Fibroblast of mammary gland (primary cell): ENCODE results near the gene ALG6.

ENCODE experiments used
- DNase-seq: peaks from one replicate; pipeline ENCODE4 v3.0.0-alpha.2; 2010; ENCODE audit warnings: low read depth
- H3K4me3 ChIP-seq: 2 replicates; pipeline ENCODE4 v1.5.1; 2011; ENCODE audit warnings: low read depth, mild to moderate bottlenecking, low read length, moderate library complexity; ENCODE audit not compliant: control insufficient read depth
- CTCF ChIP-seq: conservative IDR thresholded peaks from 2 replicates; pipeline ENCODE4 v1.5.1; 2011; ENCODE audit warnings: low read depth, low read length, inconsistent platforms; ENCODE audit not compliant: control insufficient read depth, insufficient read depth

Gene ALG6

GRCh38 chr1:63321066-63321784 lies 46.2 kb upstream of the ALG6 start:
- H3K4me3 ChIP-seq, result no peak overlapping the region

GRCh38 chr1:63321785-63322113 lies 45.7 kb upstream of the ALG6 start:
- no peak overlapping the region for H3K4me3 ChIP-seq
- TF ChIP-seq CTCF, result no peak
- no peak for DNase-seq

More at GRCh38 chr1:63321066-63321784, 46.2 kb upstream of the ALG6 start:
- no peak for TF ChIP-seq CTCF
- DNase-seq, result no peak

- peak; percentile 49 for DNase-seq
- no peak for TF ChIP-seq CTCF
- H3K4me3 ChIP-seq, result peak within 1 kb of the TSS; percentile 41
These were observed 45.1 kb upstream of the ALG6 start, which contains the start of gene FOXD3 for GRCh38 chr1:63322114-63322943. FOXD3 (plus strand) TSS chr1:63322567; CDS start chr1:63323059, 492 bp downstream.

- no peak overlapping the region for H3K4me3 ChIP-seq
- TF ChIP-seq CTCF, result no peak
- DNase-seq, result peak; percentile 14
These were observed 44.2 kb upstream of the ALG6 start for GRCh38 chr1:63322944-63323864.

- no peak for DNase-seq
- H3K4me3 ChIP-seq, result no peak overlapping the region
These were observed 43.3 kb upstream of the ALG6 start for GRCh38 chr1:63323865-63324778.

More at GRCh38 chr1:63323865-63324778, 43.3 kb upstream of the ALG6 start:
- no peak for TF ChIP-seq CTCF
